HG03378 (cell line): ENCODE results near the gene HM13.
A peak's percentile ranks its signal among the peaks of the same experiment; 100 is the strongest.
"Not testable (repeated sequence)": the region's sequence is repeated elsewhere in the genome, so short reads cannot be mapped to it uniquely, and the experiment has no call there.

Source experiments
- ATAC-seq: cut with Tn5 transposase; IDR thresholded peaks from one replicate; pipeline ENCODE4 v1.9.1; 2021; ENCODE audit warnings: mild to moderate bottlenecking, moderate library complexity; ENCODE audit not compliant: unreplicated experiment

Gene HM13

GRCh38 chr20:31542201-31542842 is 28.1 kb downstream of the HM13 start:
- ATAC-seq, result no peak

GRCh38 chr20:31542963-31543362 is 28.7 kb downstream of the HM13 start:
- no peak for ATAC-seq

DNA sequence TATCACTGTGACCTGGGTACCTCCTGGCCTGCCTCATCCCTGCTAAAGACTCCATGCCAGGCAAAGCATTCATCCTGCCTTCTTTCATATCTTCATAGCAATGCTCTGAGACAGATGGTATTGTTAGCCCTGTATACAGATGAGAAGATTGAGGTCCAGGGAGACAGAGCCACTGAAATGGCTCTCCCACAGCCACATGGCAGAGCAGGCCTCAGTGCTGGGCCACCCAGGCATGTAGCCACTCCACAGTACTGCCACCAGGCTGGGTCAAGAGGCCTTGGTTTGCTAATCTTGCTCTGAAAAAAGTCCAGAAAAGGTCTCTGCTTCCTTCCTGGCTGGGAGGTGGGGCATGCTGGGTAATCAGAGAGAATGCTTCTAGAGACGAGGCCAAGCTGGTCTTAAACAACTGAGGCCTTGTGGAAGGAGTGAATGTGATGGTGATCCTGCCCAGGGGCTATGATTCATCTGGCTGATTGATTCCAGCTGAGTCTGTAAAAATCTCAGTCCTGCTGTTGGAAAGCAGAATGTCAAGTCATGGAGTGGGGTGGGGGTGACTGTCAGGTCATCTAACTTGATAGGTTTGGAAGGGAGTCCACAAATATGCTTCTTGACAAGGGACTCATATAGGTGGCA is 29.8 kb downstream of the HM13 start:
- ATAC-seq, result no peak

DNA sequence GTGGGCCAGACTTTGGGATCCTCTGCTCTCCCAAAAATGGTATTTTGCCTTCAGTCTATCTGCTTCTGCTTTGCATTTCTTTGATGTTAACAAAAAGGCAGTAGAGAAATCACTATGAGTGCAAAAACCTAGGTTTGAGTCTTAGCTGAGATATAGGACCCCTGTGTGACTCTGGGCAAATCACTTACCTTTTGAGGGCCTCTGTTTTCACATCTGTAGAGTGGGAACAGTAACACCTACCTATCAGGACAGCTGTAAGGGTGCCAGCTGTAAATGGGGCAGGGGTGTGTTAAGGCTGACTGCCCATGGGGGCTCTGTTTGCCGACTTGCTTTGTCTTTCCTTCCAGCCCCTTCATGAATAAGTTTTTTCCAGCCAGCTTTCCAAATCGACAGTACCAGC is 30.4 kb downstream of the HM13 start:
- no peak for ATAC-seq

DNA sequence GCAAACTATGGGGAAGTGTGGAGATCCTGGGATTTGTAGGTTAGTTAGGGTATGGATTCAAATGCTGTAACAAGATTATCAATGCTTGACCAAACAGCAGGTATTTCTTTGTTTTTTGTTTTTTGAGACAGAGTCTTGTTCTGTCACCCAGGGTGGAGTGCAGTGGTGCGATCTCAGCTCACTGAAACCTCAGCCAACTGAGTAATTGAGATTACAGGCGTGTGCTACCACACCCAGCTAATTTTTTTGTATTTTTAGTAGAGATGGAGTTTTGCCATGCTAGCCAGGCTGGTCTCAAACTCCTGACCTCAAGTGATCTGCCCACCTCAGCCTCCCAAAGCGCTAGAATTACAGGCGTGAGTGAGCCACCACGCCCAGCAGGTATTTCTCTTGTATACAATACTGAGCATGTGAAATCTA is 31.4 kb downstream of the HM13 start:
- not testable (repeated sequence) for ATAC-seq

DNA sequence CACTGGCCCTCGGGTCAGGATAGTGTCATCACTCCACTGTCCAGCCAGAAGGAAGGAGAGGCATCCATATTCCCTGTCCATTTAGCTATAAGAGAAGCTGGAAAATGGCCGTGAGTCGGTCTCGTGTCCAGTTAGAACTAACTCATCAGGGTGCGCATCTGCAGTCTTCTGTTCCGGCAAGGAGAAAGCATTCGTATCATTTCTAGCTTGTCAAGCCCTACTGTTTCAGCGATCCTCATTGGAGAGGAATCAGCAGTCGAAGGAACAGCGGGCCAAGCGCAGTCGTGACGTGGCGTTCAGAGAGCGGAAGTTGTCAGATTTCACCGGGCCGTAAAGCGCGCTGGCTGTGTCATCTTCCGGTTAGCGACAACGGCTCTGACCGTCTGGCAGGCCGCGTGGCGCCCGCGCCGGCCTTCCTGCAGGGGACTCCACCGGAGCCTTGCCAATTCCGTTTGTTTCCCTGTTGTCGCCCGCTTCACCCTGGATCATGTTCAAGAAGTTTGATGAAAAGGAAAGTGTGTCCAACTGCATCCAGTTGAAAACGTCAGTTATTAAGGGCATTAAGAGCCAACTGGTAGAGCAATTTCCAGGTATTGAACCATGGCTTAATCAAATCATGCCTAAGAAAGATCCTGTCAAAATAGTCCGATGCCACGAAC is 32.9 kb downstream of the HM13 start:
- peak; percentile 72 for ATAC-seq

DNA sequence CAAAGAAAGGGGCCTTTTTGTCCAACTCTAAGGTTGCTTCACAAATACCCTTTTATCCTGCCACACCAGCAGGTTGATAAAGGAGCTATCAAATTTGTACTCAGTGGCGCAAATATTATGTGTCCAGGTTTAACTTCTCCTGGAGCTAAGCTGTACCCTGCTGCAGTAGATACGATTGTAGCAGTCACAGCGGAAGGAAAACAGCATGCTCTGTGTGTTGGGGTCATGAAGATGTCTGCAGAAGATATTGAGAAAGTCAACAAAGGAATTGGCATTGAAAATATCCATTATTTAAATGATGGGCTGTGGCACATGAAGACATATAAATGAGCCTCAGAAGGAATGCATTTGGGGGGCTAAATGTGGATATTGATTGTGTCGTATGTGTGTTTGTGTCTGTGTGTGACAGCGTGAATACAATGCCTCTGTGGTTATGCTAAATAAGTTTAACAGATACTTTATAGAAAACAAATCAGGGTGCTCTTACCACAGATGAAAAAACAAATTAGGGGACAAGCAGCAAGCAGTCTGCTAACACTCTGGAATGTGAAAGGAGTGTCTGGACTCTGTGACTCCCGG is 33.6 kb downstream of the HM13 start:
- no peak for ATAC-seq

- ATAC-seq, result no peak
Observed at GRCh38 chr20:31548820-31549512, 34.7 kb downstream of the HM13 start.

- no peak for ATAC-seq
Observed at GRCh38 chr20:31549513-31549880, 35.3 kb downstream of the HM13 start.

GRCh38 chr20:31550099-31550498 is 35.9 kb downstream of the HM13 start:
- ATAC-seq, result no peak

DNA sequence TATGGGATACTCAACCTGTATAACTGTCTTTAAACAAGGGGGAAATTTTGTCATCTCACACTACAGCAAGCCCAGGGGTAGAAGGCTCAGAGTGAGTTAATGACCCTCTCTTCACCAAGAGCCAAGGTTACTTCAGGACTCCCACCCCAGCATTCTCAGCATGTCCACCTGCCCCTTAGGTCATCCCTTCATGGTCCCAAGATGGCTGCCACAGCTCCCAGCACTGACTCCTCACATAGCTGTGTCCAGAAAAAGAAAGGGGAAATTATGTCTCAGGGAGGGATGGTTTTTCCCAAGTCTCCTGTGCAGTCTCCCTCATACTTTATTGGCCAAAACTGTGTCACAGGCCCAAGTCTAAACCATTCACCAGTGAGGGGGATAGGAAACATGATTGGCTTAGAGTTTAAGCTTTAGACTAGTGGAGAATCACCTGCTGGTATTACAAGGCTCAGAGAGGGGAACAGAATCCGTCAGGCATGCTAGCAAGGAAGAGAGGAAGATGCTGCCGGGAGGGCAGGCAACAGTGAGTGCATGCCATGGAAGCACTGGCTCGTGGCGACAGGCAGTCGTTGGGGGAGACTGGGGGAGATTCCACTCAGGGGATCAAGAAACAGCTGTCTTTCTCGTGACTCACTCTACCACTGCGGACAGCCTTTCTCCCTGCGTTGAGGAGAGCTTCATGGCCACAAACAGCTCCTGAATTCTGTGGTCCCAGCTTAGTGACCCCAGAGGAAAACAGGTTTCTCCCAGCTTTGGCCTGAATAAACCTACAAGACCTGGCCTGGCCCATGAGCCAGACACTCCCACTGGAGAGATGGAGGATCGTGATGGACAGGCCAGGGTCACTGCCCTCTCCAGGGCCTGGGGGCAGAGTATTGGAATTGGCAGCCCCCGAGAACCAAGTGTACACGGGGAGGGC is 37.2 kb downstream of the HM13 start:
- ATAC-seq, result no peak

DNA sequence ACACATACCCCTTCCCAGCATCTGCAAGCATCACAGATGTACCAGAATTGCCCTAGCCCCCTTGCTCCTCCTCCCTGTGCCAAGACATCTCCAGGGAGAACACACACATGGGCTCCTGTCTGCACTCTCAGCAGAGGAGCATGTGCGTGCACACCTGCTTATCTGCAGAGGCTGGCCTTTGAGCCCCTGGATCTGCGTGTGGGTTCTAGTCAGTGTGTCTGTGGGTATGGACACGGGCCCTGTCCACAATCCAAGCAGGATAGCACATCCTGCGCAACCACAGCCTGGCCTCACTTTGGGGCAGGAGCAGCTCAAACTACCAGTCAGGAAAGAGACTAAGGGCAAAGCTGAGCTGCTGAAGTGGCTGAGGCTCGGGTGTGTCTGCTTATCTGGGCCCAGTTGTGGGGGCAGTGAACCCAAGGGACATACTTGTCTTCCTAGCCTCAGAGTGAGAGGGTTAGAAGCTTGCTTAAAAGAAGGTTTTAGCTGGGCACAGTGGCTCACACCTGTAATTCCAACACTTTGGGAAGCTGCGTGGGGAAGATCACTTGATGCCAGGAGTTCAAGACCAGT is 41.0 kb downstream of the HM13 start:
- ATAC-seq, result no peak

- ATAC-seq, result peak; percentile 8
Observed at GRCh38 chr20:31559704-31560093, 45.5 kb downstream of the HM13 start.

GRCh38 chr20:31560094-31560745 is 46.0 kb downstream of the HM13 start:
- ATAC-seq, result peak; percentile 64

DNA sequence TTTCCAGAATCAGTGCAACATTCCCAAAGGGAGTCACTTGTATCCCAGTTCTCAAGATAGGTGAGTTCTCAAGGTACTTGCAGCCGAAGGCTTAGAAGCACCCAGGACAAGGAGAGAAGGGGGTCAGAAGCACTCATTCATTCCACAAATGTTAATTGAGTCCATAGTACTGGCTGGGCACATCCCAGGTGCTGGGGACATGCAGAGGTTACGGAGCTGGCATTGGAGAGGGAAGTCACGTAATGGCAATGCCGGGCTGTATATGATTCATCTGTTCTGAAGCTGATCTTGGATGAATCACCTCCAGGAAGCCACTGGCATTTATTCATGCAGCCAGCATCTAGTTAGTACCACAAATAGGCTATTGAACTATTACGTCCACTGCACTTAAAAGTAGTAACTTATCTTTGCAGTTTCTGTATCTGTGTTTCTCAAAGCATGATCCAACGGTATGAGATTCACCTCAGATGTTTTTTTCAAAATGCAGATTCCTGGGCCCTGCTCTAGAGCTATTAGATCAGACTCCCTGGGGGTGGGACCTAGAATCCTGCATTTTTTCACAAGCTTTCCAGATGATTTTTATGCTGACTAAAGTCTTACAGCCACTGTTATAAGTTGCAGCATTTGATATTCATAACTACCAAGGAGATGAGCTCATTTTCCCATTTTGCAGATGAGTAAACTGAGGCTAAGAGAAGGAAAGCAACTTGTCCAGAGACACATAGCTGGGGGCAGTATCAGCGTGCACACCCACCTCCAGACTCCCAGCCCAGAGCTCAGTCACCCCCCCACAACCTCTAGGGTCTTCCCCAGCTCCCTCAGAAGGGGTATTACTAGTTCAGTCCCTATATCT is 46.7 kb downstream of the HM13 start:
- no peak for ATAC-seq

DNA sequence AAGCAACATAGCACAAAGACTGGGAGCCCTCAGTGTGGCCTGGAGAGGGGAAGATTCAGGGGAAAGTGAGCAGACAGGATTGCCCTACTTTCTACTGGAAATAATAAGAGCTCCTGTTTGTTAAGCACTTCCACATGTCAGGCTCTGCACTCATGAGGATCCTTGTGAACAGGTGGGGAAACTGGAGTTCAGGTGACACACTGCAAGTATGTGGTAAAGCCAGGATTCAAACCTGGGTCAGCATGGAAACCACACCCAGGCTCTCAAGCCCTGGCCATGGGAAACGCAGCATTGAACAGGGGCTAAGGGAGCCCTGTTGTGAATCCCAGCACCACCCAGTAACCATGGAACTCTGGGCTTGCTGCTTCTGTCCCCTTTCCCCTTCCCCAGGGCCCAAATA is 48.0 kb downstream of the HM13 start:
- no peak for ATAC-seq

DNA sequence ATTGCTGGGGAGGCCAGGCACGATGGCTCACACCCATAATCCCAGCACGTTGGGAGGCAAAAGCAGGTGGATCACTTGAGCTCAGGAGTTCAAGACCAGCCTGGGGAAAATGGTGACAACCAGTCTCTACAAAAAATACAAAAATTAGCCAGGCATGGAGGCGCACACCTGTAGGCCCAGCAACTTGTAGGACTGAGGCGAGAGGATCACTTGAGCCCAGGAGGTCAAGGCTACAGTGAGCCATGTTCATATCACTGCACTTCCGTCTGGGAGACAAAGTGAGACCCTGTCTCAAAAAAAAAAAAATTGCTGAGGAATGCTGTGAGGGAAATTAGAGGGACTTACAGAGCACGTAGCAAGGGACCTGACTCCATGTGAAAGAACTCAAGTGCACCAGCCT is 50.0 kb downstream of the HM13 start:
- ATAC-seq, result no peak

DNA sequence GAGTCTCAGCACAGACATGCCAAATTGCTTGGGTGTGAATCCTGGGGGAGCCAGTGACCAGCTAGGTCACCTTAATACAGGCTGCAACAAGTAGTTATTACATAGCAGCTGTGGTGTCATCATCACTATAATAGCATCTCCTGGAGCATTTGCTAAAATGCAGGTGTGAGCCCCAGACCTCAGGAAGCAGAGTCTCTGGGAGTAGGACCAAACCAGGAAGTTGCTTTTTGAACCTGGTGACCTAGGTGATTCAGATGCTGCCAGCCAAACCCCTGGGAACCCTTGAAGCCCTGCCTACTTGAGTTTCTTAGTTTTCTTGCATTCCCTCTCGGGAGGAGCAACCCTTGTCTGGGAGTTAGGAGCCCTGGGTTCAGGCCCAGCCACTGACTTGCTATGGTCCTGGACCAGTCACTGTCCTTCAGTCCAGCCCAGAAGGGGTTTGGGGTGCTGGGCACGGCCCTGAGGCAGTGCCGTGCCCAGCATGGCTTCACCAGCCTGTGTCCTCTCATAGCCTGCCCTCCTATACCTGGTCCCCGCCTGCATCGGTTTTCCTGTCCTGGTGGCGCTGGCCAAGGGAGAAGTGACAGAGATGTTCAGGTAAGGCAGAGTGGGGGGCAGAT is 51.6 kb downstream of the HM13 start:
- no peak for ATAC-seq
